ENCODE data around the gene CTSW.

The CTSW gene

DNA sequence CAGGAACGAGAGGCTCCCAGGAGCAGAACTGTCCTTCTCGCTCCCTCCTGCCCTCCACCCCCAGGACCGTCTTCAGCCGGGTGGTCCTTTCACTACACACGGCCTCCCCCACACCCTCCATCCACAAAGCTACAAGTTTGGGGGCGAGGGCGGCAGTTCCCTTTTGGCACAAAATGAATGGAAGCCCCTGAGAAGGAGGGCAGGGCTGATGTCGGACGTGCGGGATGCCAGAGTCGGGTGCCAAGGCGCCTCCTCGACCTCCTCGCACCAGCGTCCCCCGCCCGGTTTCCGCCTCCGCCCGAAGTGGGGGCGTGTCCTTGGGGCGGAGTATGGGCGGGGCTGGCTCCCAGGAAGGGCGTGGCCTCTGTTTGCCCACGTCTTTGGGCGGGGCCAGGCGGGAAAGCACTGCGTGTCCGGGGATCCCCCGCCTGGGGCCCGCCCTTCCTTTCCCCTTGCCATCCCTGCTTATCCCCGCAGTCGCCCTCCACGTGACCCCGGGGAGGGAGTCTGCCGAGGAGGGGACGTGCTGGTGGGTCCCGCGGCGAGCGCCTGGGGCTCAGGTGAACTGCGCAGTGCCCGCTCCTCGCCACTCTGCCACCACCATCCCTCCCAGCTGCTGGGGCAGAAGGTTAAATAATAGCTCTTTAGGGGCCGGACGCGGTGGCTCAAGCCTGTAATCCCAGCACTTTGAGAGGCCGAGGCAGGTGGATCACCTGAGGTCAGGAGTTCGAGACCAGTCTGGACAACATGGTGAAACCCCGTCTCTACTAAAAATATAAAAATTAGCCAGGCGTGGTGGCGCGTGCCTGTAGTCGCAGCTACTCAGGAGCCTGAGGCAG, 6.1 kb upstream of the CTSW start:
- peak overlapping the region; percentile 72 for H3K4me3 ChIP-seq (ENCODE audit: low read depth, low read length)
- in situ Hi-C loops (cut with HindIII; ENCODE audit: low pct_ligation_motif_present, low sequenced_read_pairs), result no loop called here
- DNase-seq, result peak; percentile 84
- peaks cover 18% of the 10 kb centered on the region for H3K36me3 ChIP-seq (replicated peaks)
- TF ChIP-seq, protein P1, sequence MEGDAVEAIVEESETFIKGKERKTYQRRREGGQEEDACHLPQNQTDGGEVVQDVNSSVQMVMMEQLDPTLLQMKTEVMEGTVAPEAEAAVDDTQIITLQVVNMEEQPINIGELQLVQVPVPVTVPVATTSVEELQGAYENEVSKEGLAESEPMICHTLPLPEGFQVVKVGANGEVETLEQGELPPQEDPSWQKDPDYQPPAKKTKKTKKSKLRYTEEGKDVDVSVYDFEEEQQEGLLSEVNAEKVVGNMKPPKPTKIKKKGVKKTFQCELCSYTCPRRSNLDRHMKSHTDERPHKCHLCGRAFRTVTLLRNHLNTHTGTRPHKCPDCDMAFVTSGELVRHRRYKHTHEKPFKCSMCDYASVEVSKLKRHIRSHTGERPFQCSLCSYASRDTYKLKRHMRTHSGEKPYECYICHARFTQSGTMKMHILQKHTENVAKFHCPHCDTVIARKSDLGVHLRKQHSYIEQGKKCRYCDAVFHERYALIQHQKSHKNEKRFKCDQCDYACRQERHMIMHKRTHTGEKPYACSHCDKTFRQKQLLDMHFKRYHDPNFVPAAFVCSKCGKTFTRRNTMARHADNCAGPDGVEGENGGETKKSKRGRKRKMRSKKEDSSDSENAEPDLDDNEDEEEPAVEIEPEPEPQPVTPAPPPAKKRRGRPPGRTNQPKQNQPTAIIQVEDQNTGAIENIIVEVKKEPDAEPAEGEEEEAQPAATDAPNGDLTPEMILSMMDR (IDR thresholded peaks at IDR 0.05; ENCODE audit: low read depth, low read length, missing control alignments), result no peak
- peak overlapping the region; percentile 79 for H3K27ac ChIP-seq
- no peaks in the 10 kb centered on the region for H3K27me3 ChIP-seq (replicated peaks)

DNA sequence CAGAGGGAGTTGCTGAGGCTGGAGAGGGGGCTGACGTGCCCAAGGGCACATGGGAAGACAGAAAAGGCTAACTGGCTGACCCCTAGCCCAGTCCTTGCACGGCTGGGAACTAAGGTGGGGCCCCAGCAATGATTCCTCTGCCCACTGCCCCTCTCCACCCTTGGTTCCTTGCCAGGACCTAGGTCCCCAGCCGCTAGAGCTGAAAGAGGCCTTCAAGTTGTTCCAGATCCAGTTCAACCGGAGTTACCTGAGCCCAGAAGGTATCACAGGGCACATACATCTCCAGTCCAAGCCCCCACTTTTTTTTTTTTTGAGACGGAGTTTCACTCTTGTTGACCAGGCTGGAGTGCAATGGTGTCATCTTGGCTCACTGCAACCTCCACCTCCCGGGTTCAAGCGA, 390 bp downstream of the CTSW start:
- Histone ChIP-seq H3K27me3 (replicated peaks) (no peaks in the 10 kb centered on the region), H3K36me3 (replicated peaks) (peaks cover 33% of the 10 kb centered on the region), H3K4me3 (ENCODE audit: low read depth, low read length) (no peak overlapping the region), H3K27ac (no peak overlapping the region)
- TF ChIP-seq, protein P1 (IDR thresholded peaks at IDR 0.05; ENCODE audit: low read depth, low read length, missing control alignments), result no peak
- in situ Hi-C loops (cut with HindIII; ENCODE audit: low pct_ligation_motif_present, low sequenced_read_pairs), result no loop called here
- DNase-seq, result no peak

GRCh38 chr11:65880844-65881421, 1.3 kb downstream of the CTSW start:
- Histone ChIP-seq H3K4me3 (ENCODE audit: low read depth, low read length) (no peak overlapping the region), H3K27ac (no peak overlapping the region), H3K27me3 (replicated peaks) (no peaks in the 10 kb centered on the region), H3K36me3 (replicated peaks) (peaks cover 42% of the 10 kb centered on the region)
- TF ChIP-seq, protein P1 (IDR thresholded peaks at IDR 0.05; ENCODE audit: low read depth, low read length, missing control alignments), result no peak
- no peak for DNase-seq
- in situ Hi-C loops (cut with HindIII; ENCODE audit: low pct_ligation_motif_present, low sequenced_read_pairs), result no loop called here

- Histone ChIP-seq H3K36me3 (replicated peaks) (peaks cover 42% of the 10 kb centered on the region), H3K4me3 (ENCODE audit: low read depth, low read length) (no peak overlapping the region), H3K27ac (no peak overlapping the region), H3K27me3 (replicated peaks) (no peaks in the 10 kb centered on the region)
- TF ChIP-seq, protein P1 (IDR thresholded peaks at IDR 0.05; ENCODE audit: low read depth, low read length, missing control alignments), result no peak
- no peak for DNase-seq
- in situ Hi-C loops (cut with HindIII; ENCODE audit: low pct_ligation_motif_present, low sequenced_read_pairs), result no loop called here
These were observed 2.8 kb downstream of the CTSW start for GRCh38 chr11:65882120-65883057.

DNA sequence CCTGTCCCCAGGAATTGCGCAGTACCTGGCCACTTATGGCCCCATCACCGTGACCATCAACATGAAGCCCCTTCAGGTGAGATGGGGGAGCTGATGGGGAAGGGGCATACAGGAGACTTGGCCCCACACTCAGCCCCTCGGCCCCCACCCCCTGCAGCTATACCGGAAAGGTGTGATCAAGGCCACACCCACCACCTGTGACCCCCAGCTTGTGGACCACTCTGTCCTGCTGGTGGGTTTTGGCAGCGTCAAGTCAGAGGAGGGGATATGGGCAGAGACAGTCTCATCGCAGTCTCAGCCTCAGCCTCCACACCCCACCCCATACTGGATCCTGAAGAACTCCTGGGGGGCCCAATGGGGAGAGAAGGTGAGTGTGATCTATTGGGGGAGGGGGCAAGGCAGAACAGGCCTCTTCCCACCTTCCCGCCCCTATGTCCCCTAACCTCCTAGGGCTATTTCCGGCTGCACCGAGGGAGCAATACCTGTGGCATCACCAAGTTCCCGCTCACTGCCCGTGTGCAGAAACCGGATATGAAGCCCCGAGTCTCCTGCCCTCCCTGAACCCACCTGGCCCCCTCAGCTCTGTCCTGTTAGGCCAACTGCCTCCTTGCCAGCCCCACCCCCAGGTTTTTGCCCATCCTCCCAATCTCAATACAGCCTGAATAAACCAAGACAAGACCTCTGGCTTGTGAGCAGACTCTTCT, 3.6 kb downstream of the CTSW start:
- Histone ChIP-seq H3K27ac (no peak overlapping the region), H3K27me3 (replicated peaks) (no peaks in the 10 kb centered on the region), H3K4me3 (ENCODE audit: low read depth, low read length) (no peak overlapping the region), H3K36me3 (replicated peaks) (peaks cover 42% of the 10 kb centered on the region)
- DNase-seq, result no peak
- TF ChIP-seq, protein P1 (IDR thresholded peaks at IDR 0.05; ENCODE audit: low read depth, low read length, missing control alignments), result no peak
- in situ Hi-C loops (cut with HindIII; ENCODE audit: low pct_ligation_motif_present, low sequenced_read_pairs), result no loop called here
